GM12878 (cell line): Measurements from ENCODE around the gene TTF2. TPM values are rescaled to one million over a fixed set of nuclear protein-coding genes. Genes with fewer than 3 reads are reported as not detected.

ENCODE experiments used
- ATAC-seq: fragments of 200-7000 bp; cut with Tn5 transposase; 3 replicates; pipeline ENCODE4 v1.9.1; 2020; ENCODE audit warnings: mild to moderate bottlenecking, moderate library complexity
- BruUV-seq: library from RNA; stranded (reverse); fragments of 400-500 nt; replicated peaks from 2 replicates; lab custom pipeline; 2021; lab: Mats Ljungman, UMichigan
- CTCF ChIA-PET: fragments of 300-600 bp; sonication (Branson Sonifier 250); formaldehyde crosslinking; extraction: SDS; loops from one replicate; lab custom pipeline; 2021; ENCODE audit warnings: inconsistent platforms; lab: Yijun Ruan, JAX
- POLR2A ChIA-PET: fragments of 350-600 bp; formaldehyde crosslinking; extraction: SDS; loops from one replicate; lab custom pipeline; 2021; ENCODE audit warnings: inconsistent platforms; lab: Charles Lee
- RAD21 ChIA-PET: fragments of 300-600 bp; sonication (Branson Sonifier 250); formaldehyde crosslinking; loops from one replicate; lab custom pipeline; 2023; ENCODE audit warnings: antibody characterized with exemption; ENCODE audit not compliant: unreplicated experiment; lab: Charles Lee
- SMC1A ChIA-PET: fragments of 300-600 bp; sonication (Branson Sonifier 250); formaldehyde crosslinking; loops from one replicate; lab custom pipeline; 2023; ENCODE audit not compliant: unreplicated experiment, uncharacterized antibody; lab: Charles Lee
- DNase-seq: peaks from one replicate; pipeline ENCODE4 v3.0.0-alpha.2; 2011; ENCODE audit warnings: low read depth, low spot score
- FAIRE-seq: peaks from 3 replicates; lab custom pipeline; 2011; peaks lifted over from hg19 to GRCh38; lab: Jason Lieb, UNC
- H2AFZ ChIP-seq: 2 replicates; pipeline ENCODE4 v1.6.0; 2011; ENCODE audit warnings: low read depth, low read length, control low read depth; ENCODE audit not compliant: control insufficient read depth
- H3K27ac ChIP-seq: 2 replicates; pipeline ENCODE4 v1.5.1; 2011; ENCODE audit warnings: control low read depth; ENCODE audit not compliant: control insufficient read depth, insufficient read depth
- H3K27me3 ChIP-seq, 2 experiments: replicated peaks in 1 of 2; 2 replicates each; pipeline versions ENCODE4 v1.6.0 to v1.6.1; 2011; ENCODE audit warnings: low read length in 1 of 2; ENCODE audit not compliant: control insufficient read depth in 2 of 2, insufficient read depth in 2 of 2
- H3K36me3 ChIP-seq, 2 experiments: 2 replicates each; pipeline ENCODE4 v1.5.1; 2011; ENCODE audit warnings: low read length in 1 of 2; ENCODE audit not compliant: control insufficient read depth in 2 of 2, insufficient read depth in 2 of 2
- H3K4me1 ChIP-seq: 2 replicates; pipeline ENCODE4 v1.6.1; 2011; ENCODE audit warnings: mild to moderate bottlenecking, low read length, moderate library complexity, mixed read lengths; ENCODE audit not compliant: control insufficient read depth, insufficient read depth
- H3K4me2 ChIP-seq: 2 replicates; pipeline ENCODE4 v1.6.0; 2011; ENCODE audit warnings: control low read depth; ENCODE audit not compliant: control insufficient read depth, insufficient read depth
- H3K4me3 ChIP-seq: fragments of 200-600 bp; sonication (generic); 2 replicates; pipeline ENCODE4 v1.5.1; 2016
- H3K79me2 ChIP-seq: 2 replicates; pipeline ENCODE4 v1.6.0; 2011; ENCODE audit warnings: low read length; ENCODE audit not compliant: control insufficient read depth, insufficient read depth
- H3K9ac ChIP-seq: 2 replicates; pipeline ENCODE4 v1.8.0; 2011; ENCODE audit warnings: low read length, control low read depth, mixed read lengths; ENCODE audit not compliant: control insufficient read depth, insufficient read depth
- H3K9me3 ChIP-seq: replicated peaks from 3 replicates; pipeline ENCODE4 v1.5.1; 2011; ENCODE audit warnings: mild to moderate bottlenecking, low read length; ENCODE audit not compliant: control insufficient read depth, insufficient read depth
- H4K20me1 ChIP-seq: 2 replicates; pipeline ENCODE4 v1.6.0; 2011; ENCODE audit not compliant: control insufficient read depth, insufficient read depth
- CBX3 ChIP-seq: fragments of 200-600 bp; sonication (generic); IDR thresholded peaks from 2 replicates; pipeline ENCODE4 v1.6.1; 2016; ENCODE audit warnings: low read depth, borderline replicate concordance
- CBX5 ChIP-seq: sonication (generic); IDR thresholded peaks from 2 replicates; pipeline ENCODE4 v1.6.1; 2016; ENCODE audit warnings: low read depth, moderate library complexity, mild to moderate bottlenecking, inconsistent platforms
- IKZF1 ChIP-seq: fragments of 450-650 bp; conservative IDR thresholded peaks from 2 replicates; pipeline ENCODE4 v1.6.1; 2017; ENCODE audit warnings: antibody characterized with exemption, mild to moderate bottlenecking
- MEF2A ChIP-seq: IDR thresholded peaks from 2 replicates; pipeline ENCODE4 v1.6.1; 2011; ENCODE audit warnings: low read depth, mild to moderate bottlenecking, low read length, moderate library complexity; ENCODE audit not compliant: insufficient read depth
- PBX3 ChIP-seq: IDR thresholded peaks from 2 replicates; pipeline ENCODE4 v1.6.1; 2011; ENCODE audit warnings: mild to moderate bottlenecking, low read depth, low read length, moderate library complexity; ENCODE audit not compliant: insufficient replicate concordance
- RCOR1 ChIP-seq: conservative IDR thresholded peaks from 2 replicates; pipeline ENCODE4 v1.6.1; 2012; ENCODE audit warnings: low read depth, low read length, improper control_type of control experiment
- TARDBP ChIP-seq: IDR thresholded peaks from 2 replicates; pipeline ENCODE4 v1.6.1; 2016; ENCODE audit warnings: borderline replicate concordance
- WGBS: methylation state at CpG from one replicate; pipeline ENCODE4 v1.1.6; 2016; ENCODE audit warnings: low lambda C conversion rate; ENCODE audit not compliant: insufficient replicate concordance, insufficient coverage; ENCODE audit errors: missing lambda C conversion rate; 5-methylcytosine and 5-hydroxymethylcytosine counted together
- in situ Hi-C: fragments of 300-500 bp; cut with MboI; formaldehyde crosslinking; loops from 9 replicates; pipeline ENCODE4 v1.14.3; 2018; ENCODE audit warnings: mixed read lengths
- intact Hi-C: fragments of 100-400 bp; cut with micrococcal nuclease; formaldehyde crosslinking; loops from one replicate; pipeline ENCODE4 v1.14.2; 2022; ENCODE audit not compliant: unreplicated experiment
- polyA plus RNA-seq, 11 experiments: library from polyadenylated mRNA; depleted of rRNA in 4 of 11; unstranded in 6 of 11; stranded (reverse) in 5 of 11; fragments of >200 nt; fragmentation: Nextera tagmentation in 4 of 11; fragmentation: Illumina TruSeq in 1 of 11; extraction: Ambion mirVana in 4 of 11; extraction: Trizol in 1 of 11; gene quantifications; 1 replicate in 1 of 11; 2 replicates in 10 of 11; pipeline versions ENCODE4 v1.2.1 to v1.2.3, GENCODE V29; 2011 to 2016; ENCODE audit warnings: inconsistent platforms in 2 of 11, missing spikeins in 2 of 11, low read depth in 1 of 11
- total RNA-seq, 4 experiments: library from RNA; depleted of rRNA in 3 of 4; stranded (reverse); fragments of >200 nt in 3 of 4; fragmentation: Illumina TruSeq in 1 of 4; extraction: Trizol in 1 of 4; gene quantifications; 2 replicates each; pipeline versions ENCODE4 v1.2.1 to v1.2.3, GENCODE V29; 2013 to 2021

Gene TTF2
- total and polyA plus RNA-seq, 10 of the 15 experiments (the other 5 are each of a cell fraction or from before 2014, with no cell fraction given), result 17.7 to 134 (median 78.2) TPM

- DNase-seq, result no peak
- in situ Hi-C loops (no loop called here), intact Hi-C loops (no loop called here)
- POLR2A ChIA-PET, result no interaction called here
- Histone ChIP-seq H3K4me1 (no peaks in the 10 kb centered on the region), H3K4me3 (no peak overlapping the region), H3K27me3 (peaks cover 0 to 3% of the 10 kb centered on the region in 2 experiments; a peak in 1 of 4 replicates), H3K4me2 (no peak overlapping the region), H3K79me2 (no peaks in the 10 kb centered on the region), H3K36me3 (no peaks in the 10 kb centered on the region), H3K27ac (no peak overlapping the region), H2AFZ (no peak overlapping the region), H3K9me3 (no peaks in the 10 kb centered on the region), H3K9ac (no peak overlapping the region), H4K20me1 (no peaks in the 10 kb centered on the region)
- no peak for ATAC-seq
- CTCF ChIA-PET, result interaction anchor here (1.9 kb wide), 1 partner anchor 15 kb away, joined by 5 read pairs; no protein-coding TSS in a partner anchor
- RAD21 ChIA-PET, result no interaction called here
- SMC1A ChIA-PET, result interaction anchor here (0.9 kb wide), 1 partner anchor 12 kb away, joined by 3 read pairs; no protein-coding TSS in a partner anchor
- FAIRE-seq, result peak; percentile 27
- 2% methylated on average over 3 of the region's 3 CpGs for WGBS
- TF ChIP-seq PBX3 (no peak), RCOR1 (no peak), MEF2A (no peak), IKZF1 (no peak), CBX3 (no peak), CBX5 (no peak), TARDBP (no peak)
- BruUV-seq, result no TSS peak
These were observed 83.7 kb downstream of the TTF2 start for GRCh38 chr1:117143871-117144270.
